ENCODE data around the gene HIPK2.

HIPK2 gene

DNA sequence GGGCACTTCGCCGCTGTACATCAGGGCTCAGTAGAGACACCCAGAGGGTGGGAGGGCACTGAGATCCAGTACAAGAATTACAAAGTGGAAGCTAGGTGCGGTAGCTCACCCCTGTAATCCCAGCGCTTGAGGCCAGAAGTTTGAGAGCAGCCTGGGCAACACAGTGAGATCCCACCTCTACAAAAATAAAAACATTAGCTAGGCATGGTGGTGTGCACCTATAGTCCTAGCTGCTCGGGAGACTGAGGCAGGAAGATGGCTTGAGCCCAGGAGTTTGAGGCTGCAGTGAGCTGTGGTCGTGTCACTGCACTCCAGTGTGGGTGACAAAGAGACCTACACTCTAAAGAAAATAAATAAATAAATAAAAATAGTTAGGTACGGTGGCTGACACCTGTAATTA lies 190.3 kb downstream of the HIPK2 start:
- no peak overlapping the region for H3K9ac ChIP-seq (ENCODE audit: low read depth in 1 of 2, low read length in 2 of 2)
- no peak overlapping the region for H3K4me3 ChIP-seq (ENCODE audit: low read length in 2 of 2)
- H3K4me1 ChIP-seq (ENCODE audit: control insufficient read depth in 2 of 2, insufficient read depth in 2 of 2, low read length in 2 of 2) = no peaks in the 10 kb centered on the region
- H3K9me3 ChIP-seq (ENCODE audit: control insufficient read depth in 2 of 2, low read length in 2 of 2) = no peaks in the 10 kb centered on the region
- H3K27me3 ChIP-seq (ENCODE audit: control insufficient read depth in 2 of 2, insufficient read depth in 2 of 2, low read length in 2 of 2) = no peaks in the 10 kb centered on the region
- H3K36me3 ChIP-seq (ENCODE audit: control insufficient read depth in 2 of 2, insufficient read depth in 2 of 2, low read length in 2 of 2) = peaks cover 58 to 65% of the 10 kb centered on the region in 2 donors
- H3K27ac ChIP-seq (ENCODE audit: low read depth in 2 of 2, low read length in 2 of 2) = no peak overlapping the region

DNA sequence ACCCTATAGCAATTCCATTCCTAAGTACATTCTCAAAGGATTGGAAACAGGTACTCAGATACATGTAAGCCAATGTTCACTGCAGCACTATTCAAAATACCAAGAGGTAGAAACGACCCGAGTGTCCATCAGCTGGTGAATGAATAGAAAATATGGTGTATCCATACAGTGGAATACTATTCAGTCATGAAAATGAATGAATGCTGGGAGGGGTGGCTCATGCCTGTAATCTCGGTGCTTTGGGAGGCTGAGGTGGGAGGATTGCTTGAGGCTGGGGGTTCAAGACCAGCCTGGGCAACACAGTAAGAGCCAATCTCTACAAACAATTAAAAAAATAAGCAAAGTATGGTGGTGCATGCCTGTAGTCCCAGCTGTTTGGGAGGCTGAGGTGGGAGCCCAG lies 191.5 kb downstream of the HIPK2 start:
- H3K36me3 ChIP-seq (ENCODE audit: control insufficient read depth in 2 of 2, insufficient read depth in 2 of 2, low read length in 2 of 2) = peaks cover 56 to 65% of the 10 kb centered on the region in 2 donors
- H3K27me3 ChIP-seq (ENCODE audit: control insufficient read depth in 2 of 2, insufficient read depth in 2 of 2, low read length in 2 of 2) = no peaks in the 10 kb centered on the region
- H3K27ac ChIP-seq (ENCODE audit: low read depth in 2 of 2, low read length in 2 of 2) = no peak overlapping the region
- H3K4me1 ChIP-seq (ENCODE audit: control insufficient read depth in 2 of 2, insufficient read depth in 2 of 2, low read length in 2 of 2) = no peaks in the 10 kb centered on the region
- H3K4me3 ChIP-seq (ENCODE audit: low read length in 2 of 2) = no peak overlapping the region
- H3K9ac ChIP-seq (ENCODE audit: low read depth in 1 of 2, low read length in 2 of 2) = no peak overlapping the region
- no peaks in the 10 kb centered on the region for H3K9me3 ChIP-seq (ENCODE audit: control insufficient read depth in 2 of 2, low read length in 2 of 2)

DNA sequence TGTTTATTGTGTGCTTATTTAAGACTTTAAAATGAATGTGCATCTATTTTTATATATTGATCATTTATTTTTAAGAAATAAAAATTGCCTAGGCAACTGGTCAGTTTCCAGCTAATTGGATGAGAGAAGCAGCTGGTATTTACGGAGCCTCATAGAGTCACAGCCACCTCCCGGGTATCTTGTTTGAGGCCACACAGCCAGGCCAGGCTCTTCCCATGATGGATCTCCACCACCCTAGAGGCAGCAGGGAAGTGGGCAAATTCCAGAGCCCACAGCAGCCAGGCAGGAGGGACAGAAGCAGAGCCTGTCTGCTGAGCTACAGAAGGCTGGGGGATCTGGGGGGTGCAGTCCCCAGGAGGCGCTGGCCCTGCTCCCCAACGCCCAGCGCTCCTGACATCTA lies 192.8 kb downstream of the HIPK2 start:
- Histone ChIP-seq H3K36me3 (ENCODE audit: control insufficient read depth in 2 of 2, insufficient read depth in 2 of 2, low read length in 2 of 2) (peaks cover 48 to 66% of the 10 kb centered on the region in 2 donors), H3K27ac (ENCODE audit: low read depth in 2 of 2, low read length in 2 of 2) (no peak overlapping the region), H3K4me3 (ENCODE audit: low read length in 2 of 2) (no peak overlapping the region)

DNA sequence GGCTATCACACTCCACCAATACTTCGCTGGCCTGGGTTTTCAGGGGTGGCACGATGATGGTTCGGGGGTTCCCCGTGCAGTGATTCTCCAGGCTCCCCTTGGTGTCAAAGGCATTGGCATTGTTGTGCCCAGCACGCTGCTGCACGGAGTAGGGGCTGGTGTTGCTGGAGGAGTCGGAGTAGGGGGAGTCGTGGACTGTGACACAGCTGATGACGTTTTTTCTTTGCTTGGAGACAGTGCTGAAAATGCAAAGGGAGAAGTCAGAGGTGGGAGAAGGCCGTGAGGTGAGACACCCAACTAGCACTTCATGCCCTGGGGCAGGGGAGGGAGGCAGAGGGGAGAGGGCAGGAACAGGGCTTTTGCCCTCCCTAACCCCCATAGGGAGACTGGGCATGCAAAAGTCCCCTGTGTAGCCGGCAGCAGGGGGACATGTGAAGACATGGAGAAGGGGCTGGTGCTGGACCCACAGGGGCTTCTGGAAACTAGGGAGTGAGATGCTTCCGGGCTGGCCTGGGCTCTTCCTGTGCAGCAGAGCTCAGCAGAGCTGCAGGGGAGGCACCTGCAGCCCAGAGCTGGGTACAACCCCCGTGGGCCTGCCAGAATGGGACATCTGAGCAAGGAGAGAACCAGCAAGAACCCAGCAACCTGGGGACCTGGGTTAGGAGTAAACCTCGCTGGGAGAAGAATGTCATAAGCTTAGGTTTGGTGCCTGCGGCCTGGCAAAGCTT lies 193.8 kb downstream of the HIPK2 start:
- H3K4me3 ChIP-seq (ENCODE audit: low read length in 2 of 2) = no peak overlapping the region
- no peaks in the 10 kb centered on the region for H3K9me3 ChIP-seq (ENCODE audit: control insufficient read depth in 2 of 2, low read length in 2 of 2)
- no peaks in the 10 kb centered on the region for H3K4me1 ChIP-seq (ENCODE audit: control insufficient read depth in 2 of 2, insufficient read depth in 2 of 2, low read length in 2 of 2)
- no peak overlapping the region for H3K27ac ChIP-seq (ENCODE audit: low read depth in 2 of 2, low read length in 2 of 2)
- H3K9ac ChIP-seq (ENCODE audit: low read depth in 1 of 2, low read length in 2 of 2) = no peak overlapping the region
- no peaks in the 10 kb centered on the region for H3K27me3 ChIP-seq (ENCODE audit: control insufficient read depth in 2 of 2, insufficient read depth in 2 of 2, low read length in 2 of 2)
- peaks cover 42 to 67% of the 10 kb centered on the region in 2 donors for H3K36me3 ChIP-seq (ENCODE audit: control insufficient read depth in 2 of 2, insufficient read depth in 2 of 2, low read length in 2 of 2)

More for the DNA sequence above, 192.8 kb downstream of the HIPK2 start:
- no peak overlapping the region for H3K9ac ChIP-seq (ENCODE audit: low read depth in 1 of 2, low read length in 2 of 2)
- H3K9me3 ChIP-seq (ENCODE audit: control insufficient read depth in 2 of 2, low read length in 2 of 2) = no peaks in the 10 kb centered on the region
- H3K27me3 ChIP-seq (ENCODE audit: control insufficient read depth in 2 of 2, insufficient read depth in 2 of 2, low read length in 2 of 2) = no peaks in the 10 kb centered on the region
- no peaks in the 10 kb centered on the region for H3K4me1 ChIP-seq (ENCODE audit: control insufficient read depth in 2 of 2, insufficient read depth in 2 of 2, low read length in 2 of 2)

DNA sequence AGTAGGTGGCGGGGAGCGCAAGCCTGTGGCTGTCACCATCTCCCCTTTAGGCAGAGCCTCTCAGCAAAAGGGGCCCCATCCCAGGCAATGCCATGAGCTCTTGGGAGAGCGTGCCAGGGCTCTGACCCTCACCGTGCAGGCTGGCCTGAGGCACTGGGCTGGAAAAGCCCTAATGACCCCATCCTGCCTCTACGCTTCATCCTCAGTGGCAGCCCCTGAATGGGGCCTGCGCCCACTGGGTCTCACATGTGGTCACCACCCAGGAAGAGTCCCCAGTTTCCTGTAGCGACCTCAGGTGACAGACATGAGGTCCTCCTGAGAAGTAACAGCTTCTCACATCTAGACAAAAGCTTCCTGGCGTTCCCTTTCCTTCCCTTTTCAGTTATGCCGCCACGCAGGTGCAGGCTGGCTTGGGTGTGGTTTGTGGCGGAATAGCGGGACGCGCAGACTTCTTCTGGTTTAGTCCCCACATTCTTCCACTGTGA lies 195.1 kb downstream of the HIPK2 start:
- Histone ChIP-seq H3K4me3 (ENCODE audit: low read length in 2 of 2) (no peak overlapping the region), H3K4me1 (ENCODE audit: control insufficient read depth in 2 of 2, insufficient read depth in 2 of 2, low read length in 2 of 2) (no peaks in the 10 kb centered on the region), H3K9me3 (ENCODE audit: control insufficient read depth in 2 of 2, low read length in 2 of 2) (no peaks in the 10 kb centered on the region), H3K27me3 (ENCODE audit: control insufficient read depth in 2 of 2, insufficient read depth in 2 of 2, low read length in 2 of 2) (no peaks in the 10 kb centered on the region), H3K36me3 (ENCODE audit: control insufficient read depth in 2 of 2, insufficient read depth in 2 of 2, low read length in 2 of 2) (peaks cover 39 to 62% of the 10 kb centered on the region in 2 donors), H3K27ac (ENCODE audit: low read depth in 2 of 2, low read length in 2 of 2) (no peak overlapping the region), H3K9ac (ENCODE audit: low read depth in 1 of 2, low read length in 2 of 2) (no peak overlapping the region)

DNA sequence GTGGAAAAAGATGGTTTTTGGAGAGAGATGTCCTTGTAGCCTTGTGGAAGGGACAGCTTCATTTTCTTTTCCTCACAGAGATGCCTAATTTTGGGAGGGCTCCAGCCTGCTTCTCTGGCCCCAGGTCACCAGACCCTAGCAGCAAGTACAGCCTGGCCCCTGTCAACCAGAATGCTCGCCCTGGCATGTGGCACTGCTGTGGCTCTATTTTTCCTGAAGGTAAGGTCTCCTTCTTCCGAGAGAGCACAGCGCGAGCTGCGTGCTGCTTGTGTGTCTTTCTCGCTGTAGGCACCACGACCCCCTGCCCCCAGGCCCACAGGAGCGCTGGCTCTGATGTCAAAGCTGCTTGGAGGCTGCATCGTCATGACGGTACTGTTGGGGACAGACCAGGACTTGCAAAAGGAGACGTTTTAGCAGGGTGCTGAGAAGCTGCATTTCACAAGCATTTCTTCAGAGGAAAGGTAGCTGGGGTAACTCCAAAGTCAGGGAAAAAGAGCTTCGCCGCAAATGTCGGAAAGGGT lies 195.6 kb downstream of the HIPK2 start:
- Histone ChIP-seq H3K36me3 (ENCODE audit: control insufficient read depth in 2 of 2, insufficient read depth in 2 of 2, low read length in 2 of 2) (peaks cover 39 to 66% of the 10 kb centered on the region in 2 donors), H3K9me3 (ENCODE audit: control insufficient read depth in 2 of 2, low read length in 2 of 2) (no peaks in the 10 kb centered on the region), H3K4me1 (ENCODE audit: control insufficient read depth in 2 of 2, insufficient read depth in 2 of 2, low read length in 2 of 2) (no peaks in the 10 kb centered on the region), H3K4me3 (ENCODE audit: low read length in 2 of 2) (no peak overlapping the region), H3K27me3 (ENCODE audit: control insufficient read depth in 2 of 2, insufficient read depth in 2 of 2, low read length in 2 of 2) (no peaks in the 10 kb centered on the region), H3K27ac (ENCODE audit: low read depth in 2 of 2, low read length in 2 of 2) (no peak overlapping the region), H3K9ac (ENCODE audit: low read depth in 1 of 2, low read length in 2 of 2) (no peak overlapping the region)

DNA sequence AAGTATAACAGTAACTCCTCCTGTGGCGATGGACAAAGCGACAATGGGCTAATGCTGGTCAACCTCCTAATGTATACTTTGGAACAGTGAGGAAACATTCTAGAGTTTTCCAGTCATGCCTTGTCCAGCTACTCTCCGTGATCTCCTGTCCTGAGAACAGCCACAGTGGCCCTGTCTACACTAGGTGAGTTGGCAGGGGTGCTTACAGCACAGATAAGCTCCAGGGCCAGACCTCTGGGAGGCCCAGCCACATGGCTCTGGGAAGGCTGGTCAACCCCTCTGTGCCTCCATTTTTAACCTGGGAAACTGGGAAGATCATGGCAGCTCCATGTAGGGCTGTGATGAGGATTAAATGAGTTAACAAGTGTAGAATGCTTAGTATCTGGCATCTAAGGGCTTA lies 197.4 kb downstream of the HIPK2 start:
- peaks cover 41 to 62% of the 10 kb centered on the region in 2 donors for H3K36me3 ChIP-seq (ENCODE audit: control insufficient read depth in 2 of 2, insufficient read depth in 2 of 2, low read length in 2 of 2)
- no peaks in the 10 kb centered on the region for H3K27me3 ChIP-seq (ENCODE audit: control insufficient read depth in 2 of 2, insufficient read depth in 2 of 2, low read length in 2 of 2)
- no peak overlapping the region for H3K4me3 ChIP-seq (ENCODE audit: low read length in 2 of 2)
- H3K27ac ChIP-seq (ENCODE audit: low read depth in 2 of 2, low read length in 2 of 2) = no peak overlapping the region
- no peaks in the 10 kb centered on the region for H3K9me3 ChIP-seq (ENCODE audit: control insufficient read depth in 2 of 2, low read length in 2 of 2)
- H3K9ac ChIP-seq (ENCODE audit: low read depth in 1 of 2, low read length in 2 of 2) = no peak overlapping the region
- no peaks in the 10 kb centered on the region for H3K4me1 ChIP-seq (ENCODE audit: control insufficient read depth in 2 of 2, insufficient read depth in 2 of 2, low read length in 2 of 2)

DNA sequence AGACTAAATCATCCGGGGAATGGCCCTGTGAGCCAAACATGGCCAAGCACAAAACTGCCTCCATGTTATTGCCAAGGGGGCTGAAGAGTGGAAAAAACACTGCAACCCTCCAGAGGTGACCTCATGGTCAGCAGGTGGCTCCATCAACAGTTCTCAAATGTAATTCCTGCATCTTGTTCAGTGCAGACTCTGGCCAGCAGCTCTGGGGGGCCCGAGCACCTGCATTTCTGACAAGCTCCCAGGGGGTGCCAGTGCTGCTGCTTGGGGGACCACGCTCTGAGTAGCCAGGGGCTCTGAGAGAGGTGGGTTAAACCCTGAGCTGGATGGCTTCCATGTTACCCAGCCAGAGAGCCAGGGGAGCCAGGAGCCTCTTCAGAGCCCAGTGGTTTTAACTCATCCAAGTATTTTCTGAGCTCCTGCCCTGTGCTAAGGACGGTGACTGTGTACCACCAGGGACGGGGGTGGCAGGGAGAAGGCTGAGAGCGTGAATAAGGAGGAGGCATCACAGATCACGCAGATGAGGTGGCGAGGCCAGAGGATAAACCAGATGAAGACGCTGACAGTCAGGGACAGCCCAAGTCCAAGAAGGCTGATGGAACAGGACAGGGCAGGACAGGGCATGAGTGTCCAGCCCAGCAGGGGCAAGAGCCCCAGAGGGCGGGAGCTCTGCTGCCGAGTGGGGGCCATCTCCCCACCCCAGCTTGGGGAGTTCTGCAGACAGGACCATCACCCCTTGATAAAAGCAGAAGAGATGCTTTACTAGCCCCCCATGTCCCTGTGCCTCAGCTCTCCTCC lies 201.4 kb downstream of the HIPK2 start:
- Histone ChIP-seq H3K36me3 (ENCODE audit: control insufficient read depth in 2 of 2, insufficient read depth in 2 of 2, low read length in 2 of 2) (peaks cover 32 to 42% of the 10 kb centered on the region in 2 donors), H3K4me3 (ENCODE audit: low read length in 2 of 2) (no peak overlapping the region), H3K27ac (ENCODE audit: low read depth in 2 of 2, low read length in 2 of 2) (no peak overlapping the region), H3K9me3 (ENCODE audit: control insufficient read depth in 2 of 2, low read length in 2 of 2) (no peaks in the 10 kb centered on the region), H3K9ac (ENCODE audit: low read depth in 1 of 2, low read length in 2 of 2) (no peak overlapping the region), H3K4me1 (ENCODE audit: control insufficient read depth in 2 of 2, insufficient read depth in 2 of 2, low read length in 2 of 2) (no peaks in the 10 kb centered on the region), H3K27me3 (ENCODE audit: control insufficient read depth in 2 of 2, insufficient read depth in 2 of 2, low read length in 2 of 2) (no peaks in the 10 kb centered on the region)

DNA sequence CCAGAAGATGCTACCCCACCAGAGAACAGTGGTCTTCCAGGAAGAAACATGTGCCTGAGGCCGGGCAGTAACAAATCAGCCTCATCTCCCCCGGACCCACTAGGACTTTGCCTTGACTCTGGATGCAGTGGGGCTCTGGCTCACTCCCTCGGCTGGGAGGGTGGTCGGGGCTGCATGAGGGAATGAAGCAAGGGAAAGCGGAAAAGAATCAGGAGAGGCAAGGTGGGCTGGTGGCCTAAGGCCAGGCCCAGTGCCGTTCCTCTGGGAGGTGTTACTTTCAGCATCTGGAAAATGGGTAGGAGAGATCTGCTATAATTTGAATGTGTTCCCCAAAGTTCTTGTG lies 202.5 kb downstream of the HIPK2 start:
- H3K9ac ChIP-seq (ENCODE audit: low read depth in 1 of 2, low read length in 2 of 2) = no peak overlapping the region
- peaks cover 26 to 35% of the 10 kb centered on the region in 2 donors for H3K36me3 ChIP-seq (ENCODE audit: control insufficient read depth in 2 of 2, insufficient read depth in 2 of 2, low read length in 2 of 2)
- H3K27ac ChIP-seq (ENCODE audit: low read depth in 2 of 2, low read length in 2 of 2) = no peak overlapping the region

DNA sequence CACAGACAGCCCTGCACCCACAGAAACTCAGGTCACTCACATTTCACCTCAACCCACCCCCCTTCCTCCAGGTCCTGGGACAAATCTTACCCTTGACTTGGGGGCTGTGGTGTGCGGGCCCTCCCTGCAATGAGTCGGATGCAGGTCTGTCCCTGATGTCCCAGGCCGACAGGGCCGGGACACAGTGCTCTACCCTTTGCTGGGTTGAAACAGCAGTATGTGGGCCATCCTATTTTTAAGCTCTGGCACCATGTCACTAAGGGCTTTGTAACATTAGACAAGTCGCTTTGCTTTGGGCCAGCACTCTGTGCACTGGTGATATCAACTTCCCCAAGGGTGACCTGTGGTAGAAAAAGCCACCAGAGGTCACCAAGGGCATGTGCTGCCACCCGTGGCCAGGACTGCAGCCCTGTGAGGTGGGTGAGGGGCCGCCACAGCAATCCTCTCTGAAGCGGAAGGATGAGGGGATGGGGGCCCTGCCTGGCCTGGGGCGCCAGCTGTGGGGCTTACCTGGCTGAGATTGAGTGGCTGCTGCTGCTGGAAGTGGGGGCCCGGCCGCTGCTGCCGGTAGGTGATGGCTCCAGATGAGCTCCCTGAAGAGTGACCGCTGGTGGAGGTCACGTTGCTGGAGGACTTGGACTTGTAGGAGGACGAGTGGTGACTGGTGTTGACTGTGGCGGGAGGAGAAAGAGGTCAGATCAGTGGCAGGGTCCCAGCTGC lies 203.0 kb downstream of the HIPK2 start:
- Histone ChIP-seq H3K9ac (ENCODE audit: low read depth in 1 of 2, low read length in 2 of 2) (no peak overlapping the region), H3K36me3 (ENCODE audit: control insufficient read depth in 2 of 2, insufficient read depth in 2 of 2, low read length in 2 of 2) (peaks cover 26 to 30% of the 10 kb centered on the region in 2 donors), H3K27ac (ENCODE audit: low read depth in 2 of 2, low read length in 2 of 2) (no peak overlapping the region), H3K4me1 (ENCODE audit: control insufficient read depth in 2 of 2, insufficient read depth in 2 of 2, low read length in 2 of 2) (no peaks in the 10 kb centered on the region), H3K9me3 (ENCODE audit: control insufficient read depth in 2 of 2, low read length in 2 of 2) (no peaks in the 10 kb centered on the region), H3K4me3 (ENCODE audit: low read length in 2 of 2) (no peak overlapping the region), H3K27me3 (ENCODE audit: control insufficient read depth in 2 of 2, insufficient read depth in 2 of 2, low read length in 2 of 2) (no peaks in the 10 kb centered on the region)

More for the DNA sequence above, 202.5 kb downstream of the HIPK2 start:
- H3K4me3 ChIP-seq (ENCODE audit: low read length in 2 of 2) = no peak overlapping the region
- no peaks in the 10 kb centered on the region for H3K27me3 ChIP-seq (ENCODE audit: control insufficient read depth in 2 of 2, insufficient read depth in 2 of 2, low read length in 2 of 2)
- no peaks in the 10 kb centered on the region for H3K4me1 ChIP-seq (ENCODE audit: control insufficient read depth in 2 of 2, insufficient read depth in 2 of 2, low read length in 2 of 2)
- H3K9me3 ChIP-seq (ENCODE audit: control insufficient read depth in 2 of 2, low read length in 2 of 2) = no peaks in the 10 kb centered on the region
